Breast epithelium (tissue), 3 donors: Measurements from ENCODE around the gene CAND1.

Experiments
- POLR2A ChIP-seq: fragments of 450-650 bp; IDR thresholded peaks from one replicate; pipeline ENCODE4 v1.6.1; 2016; ENCODE audit warnings: antibody characterized with exemption, mild to moderate bottlenecking, moderate library complexity
- POLR2AphosphoS5 ChIP-seq, 3 donors: sonication (generic); formaldehyde crosslinking; IDR thresholded peaks; one replicate each; pipeline ENCODE4 v1.6.1; 2017; ENCODE audit warnings: antibody characterized with exemption in 3 of 3
- TF ChIP-seq, protein P1 (sequence below), 3 donors: fragments of 450-650 bp; IDR thresholded peaks; one replicate each; pipeline ENCODE4 v1.5.1; 2016 to 2017; ENCODE audit warnings: antibody characterized with exemption in 3 of 3, mild to moderate bottlenecking in 3 of 3, moderate library complexity in 3 of 3

DNA sequence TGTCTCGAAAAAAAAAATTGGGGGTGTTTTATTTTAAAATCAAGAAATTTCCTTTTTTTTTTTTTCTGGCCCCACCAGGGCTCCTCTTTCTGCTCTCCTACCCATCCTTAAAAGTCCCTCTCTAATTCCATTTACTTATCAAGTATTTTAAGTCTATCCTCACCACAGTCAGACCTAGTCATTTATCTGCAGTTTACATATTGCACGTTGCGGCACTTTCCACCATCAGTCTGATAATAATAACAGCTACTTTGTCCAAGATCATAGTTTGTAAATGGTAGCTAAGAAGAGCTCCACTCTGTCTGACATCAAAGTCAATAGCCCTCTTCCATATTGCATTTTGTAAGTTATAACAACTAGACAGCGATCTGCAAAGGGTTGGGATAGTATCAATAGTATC lies 23.6 kb upstream of the CAND1 start:
- TF ChIP-seq, protein P1, sequence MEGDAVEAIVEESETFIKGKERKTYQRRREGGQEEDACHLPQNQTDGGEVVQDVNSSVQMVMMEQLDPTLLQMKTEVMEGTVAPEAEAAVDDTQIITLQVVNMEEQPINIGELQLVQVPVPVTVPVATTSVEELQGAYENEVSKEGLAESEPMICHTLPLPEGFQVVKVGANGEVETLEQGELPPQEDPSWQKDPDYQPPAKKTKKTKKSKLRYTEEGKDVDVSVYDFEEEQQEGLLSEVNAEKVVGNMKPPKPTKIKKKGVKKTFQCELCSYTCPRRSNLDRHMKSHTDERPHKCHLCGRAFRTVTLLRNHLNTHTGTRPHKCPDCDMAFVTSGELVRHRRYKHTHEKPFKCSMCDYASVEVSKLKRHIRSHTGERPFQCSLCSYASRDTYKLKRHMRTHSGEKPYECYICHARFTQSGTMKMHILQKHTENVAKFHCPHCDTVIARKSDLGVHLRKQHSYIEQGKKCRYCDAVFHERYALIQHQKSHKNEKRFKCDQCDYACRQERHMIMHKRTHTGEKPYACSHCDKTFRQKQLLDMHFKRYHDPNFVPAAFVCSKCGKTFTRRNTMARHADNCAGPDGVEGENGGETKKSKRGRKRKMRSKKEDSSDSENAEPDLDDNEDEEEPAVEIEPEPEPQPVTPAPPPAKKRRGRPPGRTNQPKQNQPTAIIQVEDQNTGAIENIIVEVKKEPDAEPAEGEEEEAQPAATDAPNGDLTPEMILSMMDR (IDR thresholded peaks at IDR 0.05): no peak
- no peak for TF ChIP-seq POLR2A
- TF ChIP-seq POLR2AphosphoS5 (IDR thresholded peaks at IDR 0.05): no peak
